ENCODE measurements around the gene ECE1.
A peak's percentile ranks its signal among the peaks of the same experiment; 100 is the strongest.

- TF ChIP-seq CTCF (IDR thresholded peaks at IDR 0.05): peak; percentile 30 to 71 (median 64)
- TF ChIP-seq POLR2A (IDR thresholded peaks at IDR 0.05): no peak
These were observed 44.2 kb upstream of the ECE1 start for GRCh38 chr1:21334214-21335087.
